Chondrocyte (in vitro differentiated cells): ENCODE data around the gene KRTAP10-10. TPM values are rescaled to one million over a fixed set of nuclear protein-coding genes. Genes with fewer than 3 reads are reported as not detected.
"Not testable (repeated sequence)": the region's sequence is repeated elsewhere in the genome, so short reads cannot be mapped to it uniquely, and the experiment has no call there.

Experiments
- DNase-seq: peaks from one replicate; pipeline ENCODE4 v3.0.0; 2021; ENCODE audit warnings: mixed read lengths, low spot score
- H3K27ac Mint-ChIP-seq: one replicate; pipeline ENCODE4 v1.8.0; 2021; ENCODE audit warnings: mild to moderate bottlenecking, moderate library complexity, mixed read lengths; ENCODE audit not compliant: unreplicated experiment
- H3K27me3 Mint-ChIP-seq: 2 replicates; pipeline ENCODE4 v1.8.0; 2021; ENCODE audit warnings: low read depth, mixed read lengths
- H3K36me3 Mint-ChIP-seq: 2 replicates; pipeline ENCODE4 v1.8.0; 2021; ENCODE audit warnings: low read depth, mixed read lengths
- H3K4me1 Mint-ChIP-seq: 2 replicates; pipeline ENCODE4 v1.8.0; 2021; ENCODE audit warnings: low read depth, mild to moderate bottlenecking, mixed read lengths
- H3K4me3 Mint-ChIP-seq: one replicate; pipeline ENCODE4 v1.8.0; 2021; ENCODE audit warnings: mild to moderate bottlenecking, moderate library complexity, mixed read lengths; ENCODE audit not compliant: unreplicated experiment
- H3K9me3 Mint-ChIP-seq: 2 replicates; pipeline ENCODE4 v1.8.0; 2021; ENCODE audit warnings: low read depth, mixed read lengths
- total RNA-seq: library from RNA; stranded (reverse); gene quantifications from 3 replicates; pipeline ENCODE4 v1.2.1, GENCODE V29; 2021
- TF ChIP-seq, protein P1 (sequence below): fragments of 200-600 bp; sonication (generic); IDR thresholded peaks from 2 replicates; pipeline ENCODE4 v1.5.0; 2021; ENCODE audit warnings: antibody characterized with exemption, mild to moderate bottlenecking, moderate library complexity

The KRTAP10-10 gene
- total RNA-seq, 1 donor from 2014 or later, result not detected

DNA sequence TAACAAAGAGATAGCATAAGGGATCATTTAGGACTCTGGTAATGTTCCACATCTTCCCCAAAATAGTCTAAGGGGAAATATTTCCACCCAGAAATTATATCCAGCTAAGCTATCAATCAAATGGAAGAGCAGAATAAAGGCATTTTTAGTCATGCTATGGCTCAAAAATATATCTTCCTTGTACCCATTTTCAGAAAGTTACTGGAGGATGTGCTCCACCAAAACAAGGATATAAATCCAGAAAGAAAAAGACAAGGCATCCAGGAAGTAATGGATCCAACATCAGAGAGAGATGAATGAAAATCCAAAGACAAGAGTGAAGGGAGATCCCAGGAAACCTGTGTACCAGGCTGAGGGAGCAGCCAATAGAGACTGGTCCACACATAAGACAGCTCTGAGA is 28.0 kb upstream of the KRTAP10-10 start:
- TF ChIP-seq, protein P1, sequence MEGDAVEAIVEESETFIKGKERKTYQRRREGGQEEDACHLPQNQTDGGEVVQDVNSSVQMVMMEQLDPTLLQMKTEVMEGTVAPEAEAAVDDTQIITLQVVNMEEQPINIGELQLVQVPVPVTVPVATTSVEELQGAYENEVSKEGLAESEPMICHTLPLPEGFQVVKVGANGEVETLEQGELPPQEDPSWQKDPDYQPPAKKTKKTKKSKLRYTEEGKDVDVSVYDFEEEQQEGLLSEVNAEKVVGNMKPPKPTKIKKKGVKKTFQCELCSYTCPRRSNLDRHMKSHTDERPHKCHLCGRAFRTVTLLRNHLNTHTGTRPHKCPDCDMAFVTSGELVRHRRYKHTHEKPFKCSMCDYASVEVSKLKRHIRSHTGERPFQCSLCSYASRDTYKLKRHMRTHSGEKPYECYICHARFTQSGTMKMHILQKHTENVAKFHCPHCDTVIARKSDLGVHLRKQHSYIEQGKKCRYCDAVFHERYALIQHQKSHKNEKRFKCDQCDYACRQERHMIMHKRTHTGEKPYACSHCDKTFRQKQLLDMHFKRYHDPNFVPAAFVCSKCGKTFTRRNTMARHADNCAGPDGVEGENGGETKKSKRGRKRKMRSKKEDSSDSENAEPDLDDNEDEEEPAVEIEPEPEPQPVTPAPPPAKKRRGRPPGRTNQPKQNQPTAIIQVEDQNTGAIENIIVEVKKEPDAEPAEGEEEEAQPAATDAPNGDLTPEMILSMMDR, result no peak
- Mint-ChIP-seq H3K4me3 (no peak overlapping the region), H3K27ac (no peak overlapping the region), H3K27me3 (peaks cover 37% of the 10 kb centered on the region), H3K36me3 (peaks cover 5% of the 10 kb centered on the region), H3K4me1 (no peaks in the 10 kb centered on the region), H3K9me3 (peaks cover 26% of the 10 kb centered on the region)
- DNase-seq, result no peak

DNA sequence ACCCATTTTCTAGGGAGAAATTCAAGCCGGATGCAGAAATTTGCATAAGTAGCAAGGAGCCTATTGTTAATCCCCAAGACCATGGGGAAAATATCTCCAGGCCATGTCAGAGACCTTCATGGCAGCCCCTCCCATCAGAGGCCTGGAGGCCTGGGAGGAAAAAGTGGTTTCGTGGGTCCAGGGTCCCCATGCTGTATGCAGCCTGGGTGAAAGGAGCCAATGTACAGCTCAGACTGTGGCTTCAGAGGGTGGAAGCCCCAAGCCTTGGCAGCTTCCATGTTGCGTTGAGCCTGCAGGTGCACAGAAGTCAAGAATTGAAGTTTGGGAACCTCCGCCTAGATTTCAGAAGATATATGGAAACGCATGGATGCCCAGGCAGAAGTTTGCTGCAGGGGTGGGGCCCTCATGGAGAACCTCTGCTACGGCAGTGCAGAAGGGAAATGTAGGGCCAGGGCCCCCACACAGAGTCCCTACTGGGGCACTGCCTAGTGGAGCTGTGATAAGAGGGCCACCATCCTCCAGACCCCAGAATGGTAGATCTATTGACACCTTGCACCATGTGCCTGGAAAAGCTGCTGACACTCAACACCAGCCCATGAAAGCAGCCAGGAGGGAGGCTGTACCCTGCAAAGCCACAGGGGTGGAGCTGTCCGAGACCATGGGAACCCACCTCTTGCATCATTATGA is 26.9 kb upstream of the KRTAP10-10 start:
- peaks cover 32% of the 10 kb centered on the region for H3K27me3 Mint-ChIP-seq
- not testable (repeated sequence) for H3K4me3 Mint-ChIP-seq, H3K36me3 Mint-ChIP-seq, H3K4me1 Mint-ChIP-seq, H3K27ac Mint-ChIP-seq, DNase-seq
- peaks cover 20% of the 10 kb centered on the region for H3K9me3 Mint-ChIP-seq

DNA sequence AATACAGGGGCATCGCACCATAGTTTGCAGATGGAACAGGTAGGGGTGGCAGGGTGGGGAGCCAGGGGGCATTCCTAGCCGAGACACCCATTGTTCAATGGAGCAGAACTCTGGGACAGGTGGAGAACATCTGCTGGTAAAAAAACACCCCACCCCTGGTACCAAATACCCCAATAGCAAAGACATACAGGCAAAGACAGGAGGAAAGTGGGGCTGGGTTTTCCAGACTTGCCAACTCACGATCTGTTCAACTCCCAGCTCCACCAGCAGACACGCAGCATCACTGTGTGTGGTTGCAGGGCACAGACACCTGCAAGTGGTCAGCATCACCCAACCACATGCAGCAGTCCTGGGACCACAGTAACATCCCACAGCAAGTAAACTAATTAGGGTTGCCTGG is 25.6 kb upstream of the KRTAP10-10 start:
- Mint-ChIP-seq H3K4me1 (no peaks in the 10 kb centered on the region), H3K27me3 (peaks cover 31% of the 10 kb centered on the region), H3K36me3 (peaks cover 2% of the 10 kb centered on the region), H3K9me3 (peaks cover 20% of the 10 kb centered on the region), H3K27ac (no peak overlapping the region), H3K4me3 (no peak overlapping the region)
- TF ChIP-seq, protein P1, result no peak
- no peak for DNase-seq

DNA sequence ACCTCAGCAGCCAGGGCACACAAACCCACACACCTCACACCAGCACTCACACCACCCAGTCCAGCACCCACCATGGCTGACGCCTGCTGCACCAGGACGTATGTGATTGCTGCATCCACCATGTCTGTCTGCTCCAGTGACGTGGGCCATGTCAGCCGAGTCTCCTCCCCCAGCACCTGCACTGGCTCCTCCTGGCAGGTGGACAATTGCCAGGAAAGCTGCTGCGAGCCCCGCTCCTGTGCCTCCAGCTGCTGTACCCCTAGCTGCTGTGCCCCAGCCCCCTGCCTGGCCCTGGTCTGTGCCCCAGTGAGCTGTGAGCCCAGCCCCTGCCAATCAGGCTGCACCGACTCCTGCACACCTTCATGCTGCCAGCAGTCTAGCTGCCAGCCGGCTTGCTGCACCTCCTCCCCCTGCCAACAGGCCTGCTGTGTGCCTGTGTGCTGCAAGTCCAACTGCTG is 25.1 kb upstream of the KRTAP10-10 start, which contains the start of gene KRTAP10-8:
KRTAP10-8 (plus strand) TSS at position 51 of the 458 bp plus-strand sequence; CDS start at position 73, 22 bp downstream.
- H3K4me3 Mint-ChIP-seq, result no peak within 1 kb of the TSS
- H3K36me3 Mint-ChIP-seq, result peaks cover 2% of the 10 kb centered on the region
- no peak within 1 kb of the TSS for H3K27ac Mint-ChIP-seq
- no peaks in the 10 kb centered on the region for H3K4me1 Mint-ChIP-seq
- peaks cover 35% of the 10 kb centered on the region for H3K27me3 Mint-ChIP-seq
- H3K9me3 Mint-ChIP-seq, result peaks cover 20% of the 10 kb centered on the region
- DNase-seq, result peak; percentile 69
- TF ChIP-seq, protein P1, result no peak

DNA sequence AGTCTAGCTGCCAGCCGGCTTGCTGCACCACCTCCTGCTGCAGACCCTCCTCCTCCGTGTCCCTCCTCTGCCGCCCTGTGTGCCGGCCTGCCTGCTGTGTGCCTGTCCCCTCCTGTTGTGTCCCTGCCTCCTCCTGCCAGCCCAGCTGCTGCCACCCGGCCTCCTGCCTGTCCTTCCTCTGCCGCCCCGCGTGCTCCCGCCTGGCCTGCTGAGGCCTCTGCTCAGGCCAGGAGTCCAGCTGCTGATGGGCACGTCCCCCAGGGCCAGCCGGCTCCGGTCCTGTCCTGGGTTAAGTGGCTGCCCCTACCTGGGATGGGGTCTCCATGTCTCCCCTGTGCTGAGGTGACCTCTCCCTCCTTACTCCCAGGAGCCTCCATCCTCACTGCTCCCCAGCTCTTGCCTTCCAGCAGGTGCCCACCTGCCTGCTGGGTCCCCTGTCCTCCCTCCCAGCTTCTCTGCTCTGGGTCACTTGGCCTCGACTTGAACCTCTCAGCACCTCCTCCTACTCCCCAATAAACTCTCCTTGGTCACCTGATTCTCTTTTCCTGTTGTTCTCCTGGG is 24.4 kb upstream of the KRTAP10-10 start:
- Mint-ChIP-seq H3K9me3 (peaks cover 20% of the 10 kb centered on the region), H3K27me3 (peaks cover 38% of the 10 kb centered on the region), H3K4me3 (no peak overlapping the region), H3K36me3 (peaks cover 2% of the 10 kb centered on the region), H3K27ac (no peak overlapping the region), H3K4me1 (no peaks in the 10 kb centered on the region)
- TF ChIP-seq, protein P1, result no peak
- peak; percentile 87 for DNase-seq
